H9 (cell line): ENCODE measurements around the gene HS6ST3. TPM values are rescaled to one million over a fixed set of nuclear protein-coding genes. Genes with fewer than 3 reads are reported as not detected.

ENCODE experiments used
- DNase-seq: peaks from one replicate; pipeline ENCODE4 v3.0.0-alpha.2; 2017
- H2AFZ ChIP-seq: one replicate; pipeline ENCODE4 v1.6.1; 2013; ENCODE audit warnings: mild to moderate bottlenecking, low read length, control low read depth, moderate library complexity
- H2AK5ac ChIP-seq: 2 replicates; pipeline ENCODE4 v1.6.1; 2013; ENCODE audit warnings: low read length, control low read depth, mixed read lengths; ENCODE audit not compliant: insufficient read length
- H2BK120ac ChIP-seq: one replicate; pipeline ENCODE4 v1.6.1; 2013; ENCODE audit warnings: low read depth, mild to moderate bottlenecking, low read length, control low read depth, inconsistent platforms; ENCODE audit not compliant: poor library complexity, severe bottlenecking
- H2BK12ac ChIP-seq: 2 replicates; pipeline ENCODE4 v1.6.1; 2013; ENCODE audit warnings: low read length, control low read depth, mixed read lengths, low read depth; ENCODE audit not compliant: insufficient read length
- H2BK15ac ChIP-seq: 2 replicates; pipeline ENCODE4 v1.6.1; 2013; ENCODE audit warnings: low read depth, low read length, control low read depth
- H2BK20ac ChIP-seq: one replicate; pipeline ENCODE4 v1.6.1; 2013; ENCODE audit warnings: low read depth, mild to moderate bottlenecking, low read length, control low read depth, inconsistent platforms; ENCODE audit not compliant: poor library complexity, severe bottlenecking
- H2BK5ac ChIP-seq: 2 replicates; pipeline ENCODE4 v1.6.1; 2013; ENCODE audit warnings: low read length, control low read depth, mixed read lengths; ENCODE audit not compliant: insufficient read length
- H3K14ac ChIP-seq: 2 replicates; pipeline ENCODE4 v1.6.1; 2013; ENCODE audit warnings: low read length, control low read depth; ENCODE audit not compliant: insufficient read depth
- H3K18ac ChIP-seq: 2 replicates; pipeline ENCODE4 v1.6.1; 2013; ENCODE audit warnings: low read depth, mild to moderate bottlenecking, mixed read lengths, low read length, control low read depth; ENCODE audit not compliant: insufficient read length
- H3K23ac ChIP-seq: 2 replicates; pipeline ENCODE4 v1.6.1; 2013; ENCODE audit warnings: low read length, control low read depth, mixed read lengths, low read depth; ENCODE audit not compliant: insufficient read length
- H3K23me2 ChIP-seq: 2 replicates; pipeline ENCODE4 v1.6.1; 2013; ENCODE audit warnings: low read depth, mild to moderate bottlenecking, mixed read lengths, low read length, control low read depth; ENCODE audit not compliant: insufficient read length, poor library complexity, severe bottlenecking
- H3K27ac ChIP-seq: 2 replicates; pipeline ENCODE4 v1.5.1; 2013; ENCODE audit warnings: low read length, control low read depth, mixed read lengths, low read depth; ENCODE audit not compliant: insufficient read length
- H3K27me3 ChIP-seq: 2 replicates; pipeline ENCODE4 v1.6.1; 2013; ENCODE audit warnings: low read length, control low read depth, inconsistent platforms; ENCODE audit not compliant: insufficient read depth
- H3K4ac ChIP-seq: 2 replicates; pipeline ENCODE4 v1.6.1; 2013; ENCODE audit warnings: low read depth, mild to moderate bottlenecking, control low read depth, inconsistent platforms, low read length, moderate library complexity
- H3K4me1 ChIP-seq: 2 replicates; pipeline ENCODE4 v1.6.1; 2013; ENCODE audit warnings: low read length, control low read depth, inconsistent platforms; ENCODE audit not compliant: insufficient read depth
- H3K4me2 ChIP-seq: 2 replicates; pipeline ENCODE4 v1.6.1; 2013; ENCODE audit warnings: low read length, control low read depth, mixed read lengths; ENCODE audit not compliant: insufficient read length, insufficient read depth
- H3K56ac ChIP-seq: 2 replicates; pipeline ENCODE4 v1.6.1; 2013; ENCODE audit warnings: low read depth, mild to moderate bottlenecking, mixed read lengths, low read length, control low read depth; ENCODE audit not compliant: insufficient read length
- H3K79me1 ChIP-seq: 2 replicates; pipeline ENCODE4 v1.6.1; 2013; ENCODE audit warnings: low read depth, mild to moderate bottlenecking, moderate library complexity, low read length, control low read depth, inconsistent platforms; ENCODE audit not compliant: insufficient read depth, poor library complexity, severe bottlenecking
- H3K79me2 ChIP-seq: 2 replicates; pipeline ENCODE4 v1.6.1; 2013; ENCODE audit warnings: low read length, control low read depth, inconsistent platforms; ENCODE audit not compliant: insufficient read depth
- H3K9ac ChIP-seq: 2 replicates; pipeline ENCODE4 v1.6.1; 2013; ENCODE audit warnings: low read length, control low read depth, mixed read lengths; ENCODE audit not compliant: insufficient read length; ENCODE audit errors: extremely low read depth
- H3K9me3 ChIP-seq: one replicate; pipeline ENCODE4 v1.6.1; 2013; ENCODE audit warnings: low read depth, low read length, inconsistent platforms; ENCODE audit not compliant: control insufficient read depth
- H3T11ph ChIP-seq: one replicate; pipeline ENCODE4 v1.6.1; 2013; ENCODE audit warnings: mild to moderate bottlenecking, low read length, control low read depth, inconsistent platforms
- H4K20me1 ChIP-seq: one replicate; pipeline ENCODE4 v1.6.1; 2013; ENCODE audit not compliant: control insufficient read depth, insufficient read length, insufficient read depth
- H4K5ac ChIP-seq: 2 replicates; pipeline ENCODE4 v1.6.1; 2013; ENCODE audit warnings: low read depth, mild to moderate bottlenecking, mixed read lengths, low read length, control low read depth; ENCODE audit not compliant: insufficient read length
- H4K8ac ChIP-seq: replicated peaks from 2 replicates; pipeline ENCODE4 v1.6.1; 2013; ENCODE audit warnings: low read length, control low read depth, mixed read lengths, low read depth; ENCODE audit not compliant: insufficient read length
- H4K91ac ChIP-seq: 2 replicates; pipeline ENCODE4 v1.6.1; 2013; ENCODE audit warnings: low read depth, mild to moderate bottlenecking, moderate library complexity, mixed read lengths, low read length, control low read depth; ENCODE audit not compliant: insufficient read length
- H3K27ac Mint-ChIP-seq, 3 experiments: 2 replicates in 2 of 3; 3 replicates in 1 of 3; pipeline ENCODE4 v1.8.0; 2020 to 2021; ENCODE audit warnings: mixed read lengths in 3 of 3, mild to moderate bottlenecking in 1 of 3, moderate library complexity in 1 of 3
- H3K27me3 Mint-ChIP-seq: 2 replicates; pipeline ENCODE4 v1.8.0; 2021; ENCODE audit warnings: low read depth, mild to moderate bottlenecking, moderate library complexity, mixed read lengths
- H3K36me3 Mint-ChIP-seq, 3 experiments: 2 replicates in 2 of 3; 3 replicates in 1 of 3; pipeline ENCODE4 v1.8.0; 2020 to 2021; ENCODE audit warnings: low read depth in 3 of 3, mixed read lengths in 3 of 3; ENCODE audit not compliant: insufficient read depth in 1 of 3
- H3K4me1 Mint-ChIP-seq, 2 experiments: 2 replicates each; pipeline ENCODE4 v1.8.0; 2020; ENCODE audit warnings: mixed read lengths in 2 of 2
- H3K4me3 Mint-ChIP-seq, 2 experiments: 2 replicates in 1 of 2; 3 replicates in 1 of 2; pipeline ENCODE4 v1.8.0; 2020 to 2021; ENCODE audit warnings: mild to moderate bottlenecking in 2 of 2, mixed read lengths in 2 of 2, moderate library complexity in 1 of 2
- H3K9me3 Mint-ChIP-seq, 2 experiments: 2 replicates in 1 of 2; 3 replicates in 1 of 2; pipeline ENCODE4 v1.8.0; 2020; ENCODE audit warnings: mild to moderate bottlenecking in 2 of 2, mixed read lengths in 2 of 2, moderate library complexity in 1 of 2
- CTCF ChIP-seq: fragments of 200-600 bp; sonication (generic); conservative IDR thresholded peaks from 3 replicates; pipeline ENCODE4 v1.8.0; 2021; ENCODE audit warnings: antibody characterized with exemption, mild to moderate bottlenecking
- whole genome bisulfite sequencing: extraction: QIAGEN DNeasy Blood & Tissue Kit; methylation state at CpG from one replicate; pipeline ENCODE4 v1.1.7; 2013; ENCODE audit warnings: missing lambda C conversion rate, low lambda C conversion rate, mixed read lengths; ENCODE audit not compliant: insufficient read length; ENCODE audit errors: extremely low coverage; 5-methylcytosine and 5-hydroxymethylcytosine counted together
- total RNA-seq: library from RNA; stranded (reverse); gene quantifications from 2 replicates; pipeline ENCODE4 v1.2.1, GENCODE V29; 2021

Gene HS6ST3
- total RNA-seq, 1 experiment from 2014 or later, result 0.44 TPM

DNA sequence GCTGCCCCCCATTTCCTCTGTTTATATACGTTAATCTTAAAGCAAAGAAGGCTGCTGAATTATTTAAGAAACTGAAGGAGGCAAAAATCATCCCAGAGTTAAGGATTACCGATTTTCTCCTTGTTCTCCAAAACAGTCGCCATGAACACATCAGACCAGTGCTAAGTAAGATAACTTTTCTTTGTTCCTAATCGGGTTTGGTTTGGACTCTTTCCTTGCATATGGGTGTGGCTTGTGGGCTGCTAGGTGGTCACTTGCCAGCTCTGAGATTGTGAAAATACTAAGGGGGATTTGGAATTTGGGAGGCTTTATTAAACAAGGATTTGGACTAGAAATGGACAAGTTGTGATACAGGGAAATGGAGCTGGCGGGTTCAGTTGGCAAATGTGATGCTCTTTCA is 692.3 kb downstream of the HS6ST3 start:
- no peak overlapping the region for H4K91ac ChIP-seq
- no peak overlapping the region for H2BK15ac ChIP-seq
- H3K27ac ChIP-seq, result no peak overlapping the region
- H3K79me1 ChIP-seq, result no peaks in the 10 kb centered on the region
- H3K79me2 ChIP-seq, result no peaks in the 10 kb centered on the region
- no peaks in the 10 kb centered on the region for H3K4me1 ChIP-seq
- TF ChIP-seq CTCF, result no peak
- no peak overlapping the region for H3K27ac Mint-ChIP-seq
- no peak overlapping the region for H2AK5ac ChIP-seq
- H3T11ph ChIP-seq, result no peak overlapping the region
- H2BK5ac ChIP-seq, result no peak overlapping the region
- peaks cover 13 to 19% of the 10 kb centered on the region in 2 experiments for H3K9me3 Mint-ChIP-seq
- no peaks in the 10 kb centered on the region for H3K9me3 ChIP-seq
- H3K9ac ChIP-seq, result no peak overlapping the region
- no CpG with 5 or more reads among the region's 5 CpGs for WGBS
- no peaks in the 10 kb centered on the region for H3K4me1 Mint-ChIP-seq
- no peak overlapping the region for H2AFZ ChIP-seq
- H3K23ac ChIP-seq, result no peak overlapping the region
- H3K4me3 Mint-ChIP-seq, result no peak overlapping the region
- no peak overlapping the region for H2BK20ac ChIP-seq
- H3K4me2 ChIP-seq, result no peak overlapping the region
- H3K23me2 ChIP-seq, result no peaks in the 10 kb centered on the region
- H3K56ac ChIP-seq, result no peak overlapping the region
- no peak overlapping the region for H3K18ac ChIP-seq
- H3K36me3 Mint-ChIP-seq, result peaks cover 9 to 14% (median 10%) of the 10 kb centered on the region in 3 experiments
- H4K20me1 ChIP-seq, result no peaks in the 10 kb centered on the region
- H2BK120ac ChIP-seq, result no peak overlapping the region
- no peak overlapping the region for H3K14ac ChIP-seq
- no peak for DNase-seq
- peaks cover 2% of the 10 kb centered on the region; the same call in 1 of the 2 replicates for H3K27me3 Mint-ChIP-seq
- no peak overlapping the region for H2BK12ac ChIP-seq
- H3K27me3 ChIP-seq, result no peaks in the 10 kb centered on the region
- no peak overlapping the region for H4K5ac ChIP-seq
- no peak overlapping the region for H4K8ac ChIP-seq
- H3K4ac ChIP-seq, result no peak overlapping the region
